Upper lobe of left lung (tissue), 4 donors: ENCODE measurements around the gene TASP1.

ENCODE experiments used
- POLR2A ChIP-seq, 4 donors: fragments of 450-650 bp; IDR thresholded peaks; one replicate each; pipeline ENCODE4 v1.5.1; 2016 to 2017; ENCODE audit warnings: antibody characterized with exemption in 4 of 4, mild to moderate bottlenecking in 2 of 4
- TF ChIP-seq, protein P1 (sequence below), 6 experiments: fragments of 450-650 bp in 4 of 6; fragments of 200-600 bp in 2 of 6; sonication (generic) in 2 of 6; IDR thresholded peaks; one replicate each; pipeline ENCODE4 v1.5.1; 2016 to 2019; ENCODE audit warnings: antibody characterized with exemption in 6 of 6

DNA sequence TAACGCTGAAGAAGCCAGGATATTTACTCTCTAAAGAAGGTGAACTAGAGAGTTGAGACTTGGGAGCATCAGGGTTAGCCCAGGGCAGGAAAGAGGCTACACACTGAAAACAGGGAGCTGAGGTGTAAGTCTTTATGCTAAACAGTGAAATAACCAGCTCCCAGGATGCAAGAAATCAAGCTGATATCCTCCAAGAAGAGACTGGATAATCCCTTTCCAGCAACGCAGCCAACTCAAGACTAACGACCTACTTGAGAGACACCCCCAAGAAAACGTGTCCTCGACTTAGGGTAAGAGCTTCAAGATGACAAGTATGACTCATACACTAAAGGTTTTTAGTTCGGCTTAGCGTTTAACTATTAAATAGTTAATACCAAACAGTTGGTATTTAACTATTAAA is 202.2 kb downstream of the TASP1 start:
- TF ChIP-seq, protein P1, sequence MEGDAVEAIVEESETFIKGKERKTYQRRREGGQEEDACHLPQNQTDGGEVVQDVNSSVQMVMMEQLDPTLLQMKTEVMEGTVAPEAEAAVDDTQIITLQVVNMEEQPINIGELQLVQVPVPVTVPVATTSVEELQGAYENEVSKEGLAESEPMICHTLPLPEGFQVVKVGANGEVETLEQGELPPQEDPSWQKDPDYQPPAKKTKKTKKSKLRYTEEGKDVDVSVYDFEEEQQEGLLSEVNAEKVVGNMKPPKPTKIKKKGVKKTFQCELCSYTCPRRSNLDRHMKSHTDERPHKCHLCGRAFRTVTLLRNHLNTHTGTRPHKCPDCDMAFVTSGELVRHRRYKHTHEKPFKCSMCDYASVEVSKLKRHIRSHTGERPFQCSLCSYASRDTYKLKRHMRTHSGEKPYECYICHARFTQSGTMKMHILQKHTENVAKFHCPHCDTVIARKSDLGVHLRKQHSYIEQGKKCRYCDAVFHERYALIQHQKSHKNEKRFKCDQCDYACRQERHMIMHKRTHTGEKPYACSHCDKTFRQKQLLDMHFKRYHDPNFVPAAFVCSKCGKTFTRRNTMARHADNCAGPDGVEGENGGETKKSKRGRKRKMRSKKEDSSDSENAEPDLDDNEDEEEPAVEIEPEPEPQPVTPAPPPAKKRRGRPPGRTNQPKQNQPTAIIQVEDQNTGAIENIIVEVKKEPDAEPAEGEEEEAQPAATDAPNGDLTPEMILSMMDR (IDR thresholded peaks at IDR 0.05) = no peak
- TF ChIP-seq POLR2A (IDR thresholded peaks at IDR 0.05) = no peak
